Activated naive CD8-positive, alpha-beta T cell treated with anti-CD3 and anti-CD28 coated beads, Interleukin-2, amount 50 U/mL, for 24 hours (primary cell): ENCODE data around the gene SBF1.

ENCODE experiments used
- ATAC-seq: fragments of 150-1000 bp; cut with Tn5 transposase; one replicate; pipeline ENCODE4 v1.10.0; 2021
- DNase-seq: peaks from one replicate; pipeline ENCODE4 v3.0.0; 2021
- H3K27ac Mint-ChIP-seq: one replicate; pipeline ENCODE4 v1.8.0; 2021; ENCODE audit warnings: mild to moderate bottlenecking, mixed read lengths
- H3K27me3 Mint-ChIP-seq: one replicate; pipeline ENCODE4 v1.8.0; 2021; ENCODE audit warnings: mixed read lengths
- H3K36me3 Mint-ChIP-seq: one replicate; pipeline ENCODE4 v1.8.0; 2021; ENCODE audit warnings: low read depth, mixed read lengths
- H3K4me1 Mint-ChIP-seq: one replicate; pipeline ENCODE4 v1.8.0; 2021; ENCODE audit warnings: mixed read lengths
- H3K4me3 Mint-ChIP-seq: one replicate; pipeline ENCODE4 v1.8.0; 2021; ENCODE audit warnings: mild to moderate bottlenecking, moderate library complexity, mixed read lengths
- H3K9me3 Mint-ChIP-seq: one replicate; pipeline ENCODE4 v1.8.0; 2021; ENCODE audit warnings: mixed read lengths

SBF1 gene

DNA sequence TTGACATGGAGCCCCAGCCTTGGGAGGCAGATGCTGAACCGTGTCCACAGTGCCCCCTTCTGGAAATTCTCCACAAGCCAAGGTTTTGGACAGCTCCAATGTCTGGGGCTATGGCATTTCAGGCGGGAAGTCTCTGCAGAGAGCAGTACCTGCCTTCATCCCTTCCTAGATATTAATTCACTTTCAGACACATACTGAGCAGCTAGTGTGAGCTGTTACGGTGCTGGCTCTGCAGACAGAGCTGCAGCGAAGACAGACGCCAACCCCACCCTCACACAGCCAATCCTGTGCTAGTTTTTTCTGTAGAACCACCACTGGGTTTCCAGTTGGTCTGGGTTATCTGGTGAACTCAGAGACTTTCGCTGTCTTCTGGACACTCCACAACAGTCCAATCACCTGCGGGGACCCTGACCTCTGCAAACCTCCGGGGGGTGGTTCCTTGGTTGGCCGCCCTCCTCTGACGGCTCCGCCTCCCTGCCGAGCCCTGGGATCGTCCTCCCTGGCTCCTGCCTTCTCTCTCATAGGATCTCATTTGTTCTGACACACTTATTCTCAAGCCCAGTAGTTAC, 23.6 kb upstream of the SBF1 start:
- DNase-seq = peak; percentile 72
- no peaks in the 10 kb centered on the region for H3K36me3 Mint-ChIP-seq
- no peaks in the 10 kb centered on the region for H3K9me3 Mint-ChIP-seq
- no peaks in the 10 kb centered on the region for H3K4me1 Mint-ChIP-seq
- peak; percentile 90 for ATAC-seq
- H3K4me3 Mint-ChIP-seq = no peak overlapping the region
- no peak overlapping the region for H3K27ac Mint-ChIP-seq
- H3K27me3 Mint-ChIP-seq = no peaks in the 10 kb centered on the region

DNA sequence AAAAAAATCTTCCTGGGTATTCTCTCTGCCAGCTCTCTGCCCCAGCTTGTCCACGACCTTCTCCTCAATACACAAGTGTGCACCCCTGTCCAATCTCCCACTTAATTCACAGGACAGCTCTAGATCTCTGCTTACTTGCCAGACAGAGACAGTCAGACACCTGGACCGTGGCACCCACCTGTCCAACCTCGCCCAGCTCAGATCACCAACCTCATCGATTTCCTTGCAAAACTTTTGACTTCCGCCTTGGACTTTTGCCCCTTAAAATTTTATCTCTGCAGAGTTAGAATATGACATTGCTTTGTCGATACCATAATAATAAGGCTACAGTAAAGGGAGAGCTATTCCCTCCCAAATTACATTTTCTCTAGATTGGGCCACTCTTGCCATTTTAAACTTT, 22.3 kb upstream of the SBF1 start:
- H3K36me3 Mint-ChIP-seq = no peaks in the 10 kb centered on the region
- no peak overlapping the region for H3K27ac Mint-ChIP-seq
- no peaks in the 10 kb centered on the region for H3K4me1 Mint-ChIP-seq
- no peaks in the 10 kb centered on the region for H3K9me3 Mint-ChIP-seq
- no peaks in the 10 kb centered on the region for H3K27me3 Mint-ChIP-seq
- DNase-seq (no peak), ATAC-seq (no peak)
- no peak overlapping the region for H3K4me3 Mint-ChIP-seq

DNA sequence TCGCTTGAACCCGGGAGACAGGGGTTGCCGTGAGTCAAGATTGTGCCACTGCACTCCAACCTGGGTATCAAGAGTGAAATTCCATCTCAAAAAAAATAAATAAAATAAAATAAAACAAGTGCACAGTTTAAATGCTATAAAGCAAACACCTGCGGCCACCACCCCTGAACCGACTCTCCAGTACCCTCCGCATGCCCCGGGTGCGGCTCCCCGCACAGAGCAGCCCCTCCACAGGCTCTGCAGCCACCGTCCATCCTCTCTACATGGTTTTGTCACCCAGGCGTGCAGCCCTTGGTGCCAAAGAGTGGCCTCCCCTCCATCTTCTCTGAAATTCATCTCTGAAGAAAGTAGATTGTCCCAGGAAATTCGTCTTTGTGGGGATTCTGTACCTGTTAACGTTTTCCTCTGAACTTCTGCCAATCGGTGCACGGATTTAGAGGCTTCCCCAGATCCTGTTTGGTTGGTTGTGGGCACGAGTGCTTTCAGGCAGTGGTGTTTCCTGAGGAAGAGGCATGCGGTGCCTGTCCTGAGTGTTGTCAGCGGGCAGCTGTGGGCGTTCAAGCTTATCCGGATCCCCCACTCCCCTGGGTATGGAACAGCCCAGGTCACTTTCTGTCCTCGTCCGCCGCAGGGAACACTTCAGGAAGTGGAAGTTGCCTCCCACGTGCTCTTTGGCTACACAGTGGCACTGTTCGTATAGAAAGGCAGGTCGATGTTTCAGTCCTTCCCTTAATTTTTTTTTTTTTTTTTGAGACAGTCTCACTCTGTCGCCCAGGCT, 15.9 kb upstream of the SBF1 start:
- H3K9me3 Mint-ChIP-seq = no peaks in the 10 kb centered on the region
- peak overlapping the region; percentile 43 for H3K4me3 Mint-ChIP-seq
- H3K27me3 Mint-ChIP-seq = peaks cover 2% of the 10 kb centered on the region
- no peak for ATAC-seq
- no peak overlapping the region for H3K27ac Mint-ChIP-seq
- peaks cover 8% of the 10 kb centered on the region for H3K4me1 Mint-ChIP-seq
- DNase-seq = no peak
- no peaks in the 10 kb centered on the region for H3K36me3 Mint-ChIP-seq

DNA sequence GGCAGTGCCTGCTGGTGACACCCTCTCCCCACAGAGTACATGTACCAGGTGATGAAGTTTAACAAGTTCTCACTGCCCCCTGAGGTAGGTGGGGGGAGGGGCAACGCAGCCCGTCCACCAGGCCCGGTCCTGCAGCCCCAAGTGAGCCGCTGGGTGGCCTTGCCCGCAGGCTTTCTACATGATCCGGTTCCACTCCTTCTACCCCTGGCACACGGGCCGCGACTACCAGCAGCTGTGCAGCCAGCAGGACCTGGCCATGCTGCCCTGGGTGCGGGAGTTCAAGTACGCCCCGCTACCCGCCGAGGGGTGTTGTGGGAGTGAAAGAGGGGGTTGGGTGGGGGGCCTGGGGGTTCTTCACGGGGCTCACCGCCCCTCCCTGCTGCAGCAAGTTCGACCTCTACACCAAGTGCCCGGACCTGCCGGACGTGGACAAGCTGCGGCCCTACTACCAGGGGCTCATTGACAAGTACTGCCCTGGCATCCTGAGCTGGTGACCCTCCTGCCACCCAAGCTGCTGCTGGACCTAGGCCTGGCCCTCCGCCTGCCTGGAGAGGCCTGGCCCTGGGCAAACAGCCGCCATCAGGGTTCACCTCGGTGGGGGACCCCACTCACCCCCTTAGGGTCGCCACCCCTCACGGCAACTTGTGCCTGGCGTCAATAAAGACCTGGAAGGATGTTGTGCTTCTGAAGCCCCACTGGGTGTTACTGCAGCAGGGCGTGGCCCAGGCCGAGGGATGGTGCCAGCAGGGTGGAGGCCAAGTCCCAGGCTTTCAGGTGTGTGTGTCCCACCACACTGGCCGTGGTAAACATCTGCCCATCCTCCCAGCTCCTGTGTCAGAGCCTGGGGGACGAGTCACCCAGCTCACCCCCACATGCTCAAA, 14.8 kb upstream of the SBF1 start:
- Mint-ChIP-seq H3K4me3 (no peak overlapping the region), H3K27me3 (peaks cover 2% of the 10 kb centered on the region), H3K9me3 (no peaks in the 10 kb centered on the region), H3K36me3 (no peaks in the 10 kb centered on the region), H3K4me1 (peaks cover 10% of the 10 kb centered on the region), H3K27ac (no peak overlapping the region)
- ATAC-seq = no peak
- DNase-seq = no peak

DNA sequence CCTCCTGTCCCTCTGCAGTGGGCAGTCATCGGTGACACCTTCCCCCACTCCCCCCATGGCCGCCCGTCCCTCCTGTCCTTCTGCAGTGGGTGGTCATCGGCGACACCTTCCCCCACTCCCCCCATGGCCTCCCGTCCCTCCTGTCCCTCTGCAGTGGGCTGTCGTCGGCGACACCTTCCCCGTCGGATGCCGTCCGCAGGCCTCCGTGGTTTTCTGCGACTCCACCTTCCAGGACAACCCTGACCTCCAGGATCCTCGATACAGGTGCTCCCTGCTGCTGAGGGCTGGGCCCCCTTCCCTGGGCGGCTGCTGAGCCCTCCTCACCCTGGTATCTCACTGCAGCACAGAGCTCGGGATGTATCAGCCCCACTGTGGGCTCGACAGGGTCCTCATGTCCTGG, 14.1 kb upstream of the SBF1 start:
- peaks cover 10% of the 10 kb centered on the region for H3K4me1 Mint-ChIP-seq
- no peaks in the 10 kb centered on the region for H3K9me3 Mint-ChIP-seq
- DNase-seq = no peak
- peaks cover 2% of the 10 kb centered on the region for H3K27me3 Mint-ChIP-seq
- H3K4me3 Mint-ChIP-seq = no peak overlapping the region
- H3K27ac Mint-ChIP-seq = no peak overlapping the region
- no peak for ATAC-seq
- no peaks in the 10 kb centered on the region for H3K36me3 Mint-ChIP-seq

DNA sequence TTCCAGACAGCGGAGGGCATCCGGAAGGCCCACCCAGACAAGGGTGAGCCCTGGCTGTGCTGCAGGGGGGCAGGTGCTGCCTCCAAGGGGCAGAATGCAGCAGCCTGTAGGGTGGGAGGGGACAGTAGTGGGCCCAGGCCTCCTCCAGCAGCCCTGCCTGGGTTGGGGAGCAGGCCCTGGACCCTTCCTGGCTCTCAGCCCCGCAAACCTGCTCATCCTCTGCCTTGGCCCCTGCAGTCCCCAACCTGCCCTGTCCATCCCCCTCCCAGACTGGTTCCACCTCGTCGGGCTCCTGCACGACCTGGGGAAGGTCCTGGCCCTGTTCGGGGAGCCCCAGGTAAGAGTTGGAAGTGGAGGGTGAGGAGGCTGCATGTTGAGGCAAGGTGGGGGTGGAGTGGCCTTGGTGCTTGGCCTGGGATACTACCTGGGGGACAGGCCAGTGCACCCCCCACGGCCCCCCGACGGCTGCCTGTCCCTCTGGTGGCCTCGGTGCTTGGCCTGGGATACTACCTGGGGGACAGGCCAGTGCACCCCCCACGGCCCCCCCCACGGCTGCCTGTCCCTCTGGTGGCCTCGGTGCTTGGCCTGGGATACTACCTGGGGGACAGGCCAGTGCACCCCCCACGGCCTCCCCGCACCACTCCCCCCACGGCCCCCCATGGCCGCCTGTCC, 13.3 kb upstream of the SBF1 start:
- no peaks in the 10 kb centered on the region for H3K9me3 Mint-ChIP-seq
- H3K27me3 Mint-ChIP-seq = peaks cover 2% of the 10 kb centered on the region
- no peak overlapping the region for H3K27ac Mint-ChIP-seq
- no peak for DNase-seq
- no peak for ATAC-seq
- H3K4me3 Mint-ChIP-seq = no peak overlapping the region
- peaks cover 10% of the 10 kb centered on the region for H3K4me1 Mint-ChIP-seq
- H3K36me3 Mint-ChIP-seq = no peaks in the 10 kb centered on the region

DNA sequence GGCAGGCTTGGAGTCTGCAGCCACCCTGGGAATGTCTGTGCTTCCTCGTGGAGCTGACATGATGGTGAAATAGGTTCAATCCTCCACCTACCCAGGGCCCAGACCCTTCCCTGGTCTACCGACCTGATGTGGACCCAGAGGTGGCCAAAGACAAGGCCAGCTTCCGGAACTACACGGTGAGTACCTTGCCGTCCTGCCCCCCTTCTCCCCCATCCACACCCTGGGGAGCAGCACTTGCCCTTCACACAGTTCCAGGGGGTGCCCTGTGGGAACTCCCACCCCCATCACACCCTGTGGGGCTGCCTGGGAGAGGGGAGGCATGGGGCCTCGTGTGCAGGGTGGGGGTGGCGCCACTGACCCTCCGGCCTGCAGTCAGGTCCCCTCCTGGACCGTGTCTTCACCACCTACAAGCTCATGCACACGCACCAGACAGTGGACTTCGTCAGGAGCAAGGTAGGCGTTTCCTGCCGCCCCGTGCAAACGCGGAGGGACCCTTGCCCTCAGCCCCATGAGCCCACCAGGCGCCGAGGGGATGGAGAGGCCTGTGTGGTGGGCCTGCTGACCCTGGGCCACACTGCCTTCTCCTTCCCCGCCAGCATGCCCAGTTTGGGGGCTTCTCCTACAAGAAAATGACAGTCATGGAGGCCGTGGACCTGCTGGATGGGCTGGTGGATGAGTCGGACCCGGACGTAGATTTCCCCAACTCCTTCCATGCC, 12.6 kb upstream of the SBF1 start:
- no peak overlapping the region for H3K4me3 Mint-ChIP-seq
- H3K27me3 Mint-ChIP-seq = peaks cover 2% of the 10 kb centered on the region
- no peak overlapping the region for H3K27ac Mint-ChIP-seq
- peak; percentile 11 for ATAC-seq
- no peak for DNase-seq
- no peaks in the 10 kb centered on the region for H3K9me3 Mint-ChIP-seq
- H3K36me3 Mint-ChIP-seq = no peaks in the 10 kb centered on the region
- peaks cover 10% of the 10 kb centered on the region for H3K4me1 Mint-ChIP-seq

DNA sequence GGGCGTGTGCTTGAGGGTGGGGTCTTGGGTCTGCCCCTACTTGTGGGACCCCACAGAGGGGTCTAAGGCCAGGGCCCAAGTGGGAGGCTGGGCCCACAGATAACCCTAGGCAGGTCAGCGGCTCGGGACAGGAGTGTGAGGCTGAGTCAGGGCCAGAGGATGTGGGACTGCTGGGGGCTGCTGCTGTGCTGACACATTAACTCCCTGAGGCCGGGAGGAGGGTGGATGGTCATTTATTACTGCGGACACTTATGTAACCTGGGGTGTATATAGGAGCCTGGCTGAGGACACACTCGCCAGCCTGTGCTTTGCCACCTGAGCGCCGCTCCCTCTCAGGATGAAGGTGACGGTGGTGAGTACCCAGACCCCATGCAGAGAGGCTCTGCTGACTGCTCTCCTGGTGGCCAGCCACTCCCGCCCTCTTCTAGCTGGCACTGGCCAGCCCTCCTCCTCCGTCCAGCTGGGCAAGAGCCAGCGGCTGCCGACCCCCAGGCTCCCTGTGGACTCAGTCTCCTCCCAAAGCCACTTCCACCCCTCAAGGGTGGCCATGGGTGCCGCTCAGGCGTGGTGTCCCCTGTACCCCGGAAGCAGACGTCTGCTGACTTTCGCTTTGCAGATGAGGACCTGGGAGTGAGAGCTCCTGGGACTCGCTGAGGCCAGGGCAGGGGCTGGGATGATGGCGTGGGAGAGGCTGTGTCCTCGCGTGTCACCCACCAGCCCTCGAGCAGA, 11.9 kb upstream of the SBF1 start, which contains the start of gene MIOX:
Gene MIOX, plus strand, starts transcription at position 299 of the 729 bp plus-strand sequence. Its CDS starts 39 bp downstream, at position 338.
- DNase-seq = no peak
- ATAC-seq = no peak

DNA sequence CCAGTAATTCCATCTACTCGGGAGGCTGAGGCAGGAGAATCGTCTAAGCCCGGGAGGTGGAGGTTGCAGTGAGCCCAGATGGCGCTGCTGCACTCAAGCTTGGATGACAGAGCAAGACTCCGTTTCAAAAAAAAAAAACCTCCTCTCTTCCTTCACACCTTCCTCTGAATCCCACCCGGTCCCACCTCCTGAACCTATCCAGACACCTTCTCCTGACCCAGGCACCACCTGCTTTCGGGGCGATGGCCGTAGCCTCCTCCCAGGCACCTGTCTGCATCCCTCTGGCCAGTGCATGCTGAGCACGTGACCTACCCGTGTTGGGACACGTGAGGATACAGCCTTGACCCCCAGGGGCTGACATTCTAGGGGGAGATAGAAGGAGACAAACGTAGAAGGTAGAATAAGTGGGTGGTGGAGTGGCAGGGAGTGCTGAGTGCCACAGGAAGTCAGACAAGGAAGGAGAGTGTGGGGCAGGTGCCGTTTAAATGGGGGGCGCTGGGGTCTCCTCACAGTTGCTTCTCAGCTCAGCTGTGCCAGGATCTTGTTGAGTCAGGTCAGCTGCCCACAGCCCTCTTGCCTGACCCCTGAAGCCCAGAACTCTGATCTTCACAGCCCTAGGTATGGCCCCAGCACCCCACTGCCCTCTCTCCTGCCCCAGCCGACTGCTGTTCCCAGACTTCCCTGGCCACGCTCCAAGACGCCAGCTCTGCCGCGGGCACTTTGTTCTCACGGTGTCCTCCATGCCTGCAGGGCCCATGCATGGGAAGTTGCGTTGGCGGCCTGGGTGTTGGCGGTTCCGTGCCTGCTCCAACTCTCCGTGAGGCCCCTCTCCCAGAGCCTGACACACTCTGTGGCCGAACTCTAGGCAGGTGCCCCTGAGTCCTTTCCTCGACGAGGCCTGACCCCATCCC, 10.6 kb upstream of the SBF1 start:
- no peaks in the 10 kb centered on the region for H3K36me3 Mint-ChIP-seq
- DNase-seq = no peak
- H3K4me3 Mint-ChIP-seq = no peak overlapping the region
- no peak for ATAC-seq
- no peak overlapping the region for H3K27ac Mint-ChIP-seq
- H3K4me1 Mint-ChIP-seq = peaks cover 2% of the 10 kb centered on the region
- peaks cover 2% of the 10 kb centered on the region for H3K27me3 Mint-ChIP-seq
- no peaks in the 10 kb centered on the region for H3K9me3 Mint-ChIP-seq

More for the DNA sequence above, 11.9 kb upstream of the SBF1 start, which contains the start of gene MIOX:
- H3K4me1 Mint-ChIP-seq = peaks cover 10% of the 10 kb centered on the region
- H3K36me3 Mint-ChIP-seq = no peaks in the 10 kb centered on the region
- H3K27ac Mint-ChIP-seq = no peak within 1 kb of the TSS
- peaks cover 2% of the 10 kb centered on the region for H3K27me3 Mint-ChIP-seq
- H3K4me3 Mint-ChIP-seq = no peak within 1 kb of the TSS
- H3K9me3 Mint-ChIP-seq = no peaks in the 10 kb centered on the region

DNA sequence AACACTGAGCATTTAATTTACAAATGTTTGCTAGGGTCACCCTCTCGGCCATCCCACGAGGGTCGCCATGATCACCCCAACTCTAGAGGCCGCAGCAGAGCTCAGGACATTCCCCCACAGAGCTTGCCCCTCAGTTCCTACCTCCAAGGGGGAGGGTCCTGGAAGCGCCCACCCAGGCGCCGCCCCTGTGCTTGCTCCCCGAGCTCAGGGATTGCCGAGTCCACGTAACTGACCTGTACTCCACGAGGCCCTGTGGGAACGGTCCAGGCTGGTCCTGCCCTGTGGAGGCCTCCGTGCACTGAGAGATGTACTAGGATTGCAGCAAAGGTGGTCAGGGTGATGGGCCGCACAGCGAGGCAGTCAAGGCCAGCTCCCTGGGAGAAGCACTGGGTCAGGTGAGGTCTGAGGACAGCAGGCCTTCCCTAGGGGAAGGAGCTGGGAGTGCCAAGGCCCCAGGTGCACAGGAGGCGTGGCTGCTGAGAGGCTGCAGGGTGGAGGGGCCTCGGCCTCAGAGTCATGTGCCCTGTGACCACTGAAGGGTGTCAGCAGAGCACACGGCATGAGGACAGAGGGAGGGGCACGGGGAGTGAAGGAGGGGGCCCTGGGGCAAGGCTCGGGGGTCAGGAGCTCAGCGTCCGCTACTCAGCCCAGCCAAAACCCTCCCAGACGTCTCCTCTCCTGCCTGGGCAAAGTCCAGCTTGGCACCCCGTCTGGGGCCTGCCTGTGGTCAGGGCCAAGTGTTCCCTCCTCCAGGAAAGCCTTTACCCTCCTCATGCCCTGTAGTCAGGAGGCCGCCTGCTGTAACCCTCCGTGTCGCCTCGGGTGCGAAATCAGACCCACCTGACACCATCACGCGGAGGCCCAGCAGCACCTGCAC, 9.4 kb upstream of the SBF1 start:
- DNase-seq = no peak
- ATAC-seq = no peak
- no peak overlapping the region for H3K4me3 Mint-ChIP-seq
- no peaks in the 10 kb centered on the region for H3K9me3 Mint-ChIP-seq
- H3K4me1 Mint-ChIP-seq = peaks cover 5% of the 10 kb centered on the region
- H3K27ac Mint-ChIP-seq = no peak overlapping the region
- H3K36me3 Mint-ChIP-seq = no peaks in the 10 kb centered on the region
- H3K27me3 Mint-ChIP-seq = peaks cover 9% of the 10 kb centered on the region

DNA sequence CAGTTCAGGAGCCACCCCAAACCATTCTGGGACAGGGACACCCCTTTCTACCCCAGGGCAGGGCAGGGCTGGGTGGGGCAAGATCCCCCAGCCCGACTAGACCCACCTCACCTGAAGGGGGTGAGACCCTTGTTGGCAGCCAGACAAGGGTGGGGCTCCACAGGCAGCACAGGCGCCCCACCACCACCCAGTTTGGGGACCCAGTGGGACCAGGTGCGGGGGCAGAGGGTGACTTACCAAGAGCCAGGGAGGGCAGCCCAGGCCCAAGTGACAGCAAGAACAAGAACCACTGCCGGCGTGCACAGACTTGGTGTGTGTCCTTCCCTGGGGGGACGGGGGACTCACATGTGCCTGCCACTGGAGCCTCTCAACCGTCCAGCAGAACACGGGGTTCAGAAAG, 8.7 kb upstream of the SBF1 start:
- no peak for ATAC-seq
- Mint-ChIP-seq H3K9me3 (no peaks in the 10 kb centered on the region), H3K36me3 (no peaks in the 10 kb centered on the region), H3K27ac (no peak overlapping the region), H3K4me1 (peaks cover 5% of the 10 kb centered on the region), H3K4me3 (no peak overlapping the region), H3K27me3 (peaks cover 9% of the 10 kb centered on the region)
- no peak for DNase-seq

DNA sequence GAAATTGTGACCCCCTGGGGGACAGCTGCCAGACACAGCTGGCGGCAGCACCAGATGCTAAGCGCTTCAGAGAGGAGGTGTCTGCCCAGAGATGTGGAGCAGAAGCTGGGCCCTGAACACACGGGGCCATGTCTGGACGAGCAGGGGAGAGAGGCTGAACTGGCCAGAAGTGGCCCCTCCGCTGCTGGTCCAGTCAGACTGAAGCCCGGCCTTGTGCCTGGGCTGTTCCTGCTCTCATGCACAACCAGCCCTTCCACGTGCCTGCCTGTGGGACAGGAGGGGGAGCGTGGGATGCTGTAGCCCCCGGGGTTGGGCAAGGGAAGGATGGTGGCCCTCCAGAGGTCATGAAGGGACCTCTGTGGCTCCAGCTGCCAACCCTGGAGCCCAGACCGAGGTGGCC, 8.3 kb upstream of the SBF1 start:
- H3K36me3 Mint-ChIP-seq = no peaks in the 10 kb centered on the region
- no peak for DNase-seq
- no peak for ATAC-seq

More for the DNA sequence above, 8.3 kb upstream of the SBF1 start:
- Mint-ChIP-seq H3K9me3 (no peaks in the 10 kb centered on the region), H3K4me1 (peaks cover 5% of the 10 kb centered on the region), H3K4me3 (peak overlapping the region; percentile 24), H3K27ac (no peak overlapping the region), H3K27me3 (peaks cover 9% of the 10 kb centered on the region)
